NCI-H146 (cell line): Measurements from ENCODE around the gene CLDN22.

ENCODE experiments used
- DNase-seq: peaks from one replicate; lab custom pipeline; 2025; lab: John Stamatoyannopoulos, UW

CLDN22 gene

GRCh38 chr4:183276106-183276505, 44.0 kb downstream of the CLDN22 start:
- DNase-seq, result no peak

GRCh38 chr4:183272384-183272783, 47.7 kb downstream of the CLDN22 start:
- no peak for DNase-seq

GRCh38 chr4:183268556-183268955, 51.5 kb downstream of the CLDN22 start:
- DNase-seq, result no peak
